K562 (cell line): ENCODE measurements around the gene EMILIN1.

Experiments
- FOXM1 ChIP-seq, 2 experiments: fragments of 450-650 bp in 1 of 2; sonication (generic) in 1 of 2; formaldehyde crosslinking in 1 of 2; IDR thresholded peaks; 2 replicates each; pipeline versions ENCODE4 v1.6.1 to v1.9.0; 2017 to 2022; ENCODE audit warnings: low read depth in 2 of 2, mild to moderate bottlenecking in 2 of 2, missing genetic modification reagents in 1 of 2, moderate library complexity in 1 of 2
- KLF10 ChIP-seq: fragments of 250-450 bp; sonication (Bioruptor Pico); IDR thresholded peaks from 2 replicates; pipeline ENCODE4 v1.6.1; 2021; ENCODE audit warnings: matching md5 sums
- NFE2 ChIP-seq: IDR thresholded peaks from 2 replicates; pipeline ENCODE4 v1.6.1; 2014; ENCODE audit warnings: antibody characterized with exemption, low read depth
- NR1H2 ChIP-seq: sonication (generic); formaldehyde crosslinking; IDR thresholded peaks from 2 replicates; pipeline ENCODE4 v1.4.0; 2020; ENCODE audit warnings: mild to moderate bottlenecking, missing genetic modification reagents
- NRF1 ChIP-seq, 2 experiments: fragments of 450-650 bp; IDR thresholded peaks in 1 of 2; conservative IDR thresholded peaks in 1 of 2; 2 replicates each; pipeline ENCODE4 v1.6.1; 2014; ENCODE audit warnings: mild to moderate bottlenecking in 2 of 2
- POLR2AphosphoS5 ChIP-seq: IDR thresholded peaks from 2 replicates; pipeline ENCODE4 v1.6.1; 2011; ENCODE audit warnings: mild to moderate bottlenecking, low read depth, low read length, moderate library complexity; ENCODE audit not compliant: control insufficient read depth, insufficient read depth
- SOX6 ChIP-seq: fragments of 450-650 bp; IDR thresholded peaks from 2 replicates; pipeline ENCODE4 v1.6.1; 2014; ENCODE audit warnings: mild to moderate bottlenecking
- ZNF24 ChIP-seq: fragments of 450-650 bp; IDR thresholded peaks from 2 replicates; pipeline ENCODE4 v1.6.1; 2016
- TF ChIP-seq, protein P1 (sequence below): sonication (generic); formaldehyde crosslinking; IDR thresholded peaks from 2 replicates; pipeline ENCODE4 v1.9.0; 2022; ENCODE audit warnings: mild to moderate bottlenecking, missing genetic modification reagents

DNA sequence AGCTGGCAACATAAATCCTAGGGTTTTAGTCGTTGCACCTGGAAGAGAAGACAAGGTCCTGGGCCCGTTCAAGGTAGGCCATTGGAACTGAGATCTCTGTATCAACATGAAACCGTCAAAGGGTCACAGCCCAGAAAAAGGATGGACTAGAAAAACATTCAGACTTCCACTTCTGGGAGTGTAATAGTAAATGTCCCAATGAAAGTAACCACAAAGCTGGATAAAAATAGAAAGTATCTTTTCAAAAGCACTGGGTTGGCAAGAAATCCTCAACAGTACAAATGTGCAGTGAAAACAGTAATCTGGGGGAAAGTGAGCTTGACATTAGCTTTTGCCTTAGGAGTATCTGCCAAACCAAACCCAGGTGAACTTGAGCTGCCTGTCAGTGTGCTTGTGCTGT is 27.6 kb downstream of the EMILIN1 start:
- TF ChIP-seq ZNF24 (no peak), POLR2AphosphoS5 (no peak), KLF10 (CRISPR knock-in tag) (no peak), SOX6 (no peak), NRF1 (conservative IDR thresholded peaks at IDR 0.05 in 1 of 2, IDR thresholded peaks at IDR 0.05 in 1 of 2) (no peak), NR1H2 (CRISPR knock-in tag) (no peak), NFE2 (no peak), FOXM1 (IDR thresholded peaks at IDR 0.05; ENCODE audit: low read depth) (no peak), FOXM1 (CRISPR knock-in tag; IDR thresholded peaks at IDR 0.05; ENCODE audit: low read depth) (no peak)
- TF ChIP-seq, protein P1, sequence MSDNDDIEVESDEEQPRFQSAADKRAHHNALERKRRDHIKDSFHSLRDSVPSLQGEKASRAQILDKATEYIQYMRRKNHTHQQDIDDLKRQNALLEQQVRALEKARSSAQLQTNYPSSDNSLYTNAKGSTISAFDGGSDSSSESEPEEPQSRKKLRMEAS: no peak
